ENCODE results near the gene CLEC16A.

Gene CLEC16A

DNA sequence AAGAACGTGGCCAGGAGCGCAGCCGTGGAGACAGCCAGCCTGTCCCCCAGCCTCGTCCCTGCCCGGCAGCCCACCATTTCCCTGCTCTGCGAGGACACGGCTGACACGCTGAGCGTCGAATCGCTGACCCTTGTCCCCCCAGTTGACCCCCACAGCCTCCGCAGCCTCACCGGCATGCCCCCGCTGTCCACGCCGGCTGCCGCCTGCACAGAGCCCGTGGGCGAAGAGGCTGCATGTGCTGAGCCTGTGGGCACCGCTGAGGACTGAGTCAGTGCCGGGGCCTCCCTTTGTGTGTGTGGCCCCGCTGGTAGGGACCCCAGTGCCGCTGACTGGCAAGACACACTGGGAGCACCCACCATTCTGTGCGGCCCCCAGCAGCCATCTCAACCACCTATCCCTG, 234.1 kb downstream of the CLEC16A start:
- no peak for DNase-seq (ENCODE audit: low read depth in 2 of 2)

DNA sequence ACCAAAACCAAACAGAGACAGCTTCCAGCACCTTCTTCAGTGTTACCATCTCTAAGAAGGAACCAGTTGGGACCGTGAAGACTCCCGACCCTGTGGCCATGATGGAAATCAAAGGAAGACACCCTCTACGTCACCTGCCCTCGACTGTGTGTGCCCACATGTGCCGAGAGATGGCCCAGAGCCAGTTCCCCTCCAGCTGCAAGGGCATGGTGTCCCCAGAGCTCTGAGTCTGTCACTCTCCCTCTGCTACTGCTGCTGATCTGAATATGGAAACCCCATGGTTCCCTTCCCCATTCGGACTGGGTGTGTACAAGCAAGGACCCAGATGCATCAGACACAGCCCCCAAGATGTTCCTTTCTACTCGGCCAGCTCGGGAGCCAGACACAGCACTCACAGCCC, 235.2 kb downstream of the CLEC16A start:
- DNase-seq (ENCODE audit: low read depth in 2 of 2), result no peak

DNA sequence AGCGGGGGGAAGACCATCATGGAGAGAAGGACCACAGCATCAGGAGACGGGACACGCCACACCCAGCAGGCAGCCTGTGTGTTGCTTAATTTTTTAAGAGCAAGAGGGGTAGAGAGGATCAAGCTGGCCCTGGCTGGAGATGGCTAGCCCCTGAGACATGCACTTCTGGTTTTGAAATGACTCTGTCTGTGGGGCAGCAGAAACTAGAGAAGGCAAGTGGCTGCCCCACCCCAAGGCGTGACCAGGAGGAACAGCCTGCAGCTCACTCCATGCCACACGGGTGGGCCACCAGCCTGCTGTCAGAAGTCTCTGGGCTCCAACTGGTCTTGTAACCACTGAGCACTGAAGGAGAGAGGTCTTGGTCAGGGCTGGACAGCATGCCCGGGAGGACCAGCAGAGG, 236.1 kb downstream of the CLEC16A start:
- DNase-seq (ENCODE audit: low read depth in 2 of 2), result no peak

DNA sequence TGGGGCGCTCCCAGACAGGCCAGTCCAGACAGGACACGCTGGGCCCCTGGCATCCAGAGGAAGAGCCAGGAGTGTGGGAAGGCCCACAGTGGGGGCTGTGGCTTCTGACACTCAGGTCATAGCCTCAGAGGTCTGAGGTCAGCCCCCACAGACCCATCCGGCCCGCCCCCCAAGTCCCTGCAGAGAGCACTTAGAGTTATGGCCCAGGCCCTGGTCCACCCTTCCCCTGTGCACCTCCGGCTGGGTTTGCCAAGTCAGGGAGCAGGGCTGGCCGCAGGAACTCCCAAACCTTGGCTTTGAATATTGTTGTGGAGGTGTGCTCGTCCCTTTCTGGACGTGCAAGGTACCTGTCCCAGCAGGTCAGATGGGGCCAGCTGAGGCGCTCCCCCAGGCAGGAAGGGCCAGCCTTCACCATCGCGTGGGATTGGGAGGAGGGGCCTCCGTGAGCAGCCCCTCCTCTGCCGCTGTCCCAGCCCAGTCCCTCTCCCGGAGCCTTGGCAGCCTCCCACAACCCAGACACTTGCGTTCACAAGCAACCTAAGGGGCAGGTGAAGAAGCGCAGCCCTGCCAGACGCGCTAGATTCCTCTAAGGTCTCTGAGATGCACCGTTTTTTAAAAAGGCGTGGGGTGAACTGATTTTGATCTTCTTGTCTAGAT, 237.0 kb downstream of the CLEC16A start:
- no peak for DNase-seq (ENCODE audit: low read depth in 2 of 2)

DNA sequence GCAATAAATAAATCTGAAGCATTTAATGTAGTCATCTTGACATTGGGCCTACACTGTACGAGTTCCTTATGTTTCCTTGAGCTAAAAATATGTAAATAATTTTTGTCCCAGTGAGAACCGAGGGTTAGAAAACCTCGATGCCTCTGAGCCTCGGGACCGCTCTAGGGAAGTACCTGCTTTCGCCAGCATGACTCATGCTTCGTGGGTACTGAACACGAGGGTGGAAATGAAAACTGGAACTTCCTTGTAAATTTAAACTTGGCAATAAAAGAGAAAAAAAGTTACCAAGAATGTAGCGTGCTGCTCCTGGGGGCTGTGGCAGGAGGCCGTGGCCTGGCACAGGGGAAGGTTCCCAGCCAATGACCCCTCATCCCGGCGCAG, 237.5 kb downstream of the CLEC16A start:
- DNase-seq (ENCODE audit: low read depth in 2 of 2), result peak in 1 of 2 donors; percentile 42

GRCh38 chr16:11182411-11182810, 238.0 kb downstream of the CLEC16A start:
- DNase-seq (ENCODE audit: low read depth in 2 of 2), result no peak

GRCh38 chr16:11183035-11183812, 238.9 kb downstream of the CLEC16A start:
- DNase-seq (ENCODE audit: low read depth in 2 of 2), result no peak

GRCh38 chr16:11183951-11184350, 239.6 kb downstream of the CLEC16A start:
- DNase-seq (ENCODE audit: low read depth in 2 of 2), result no peak

- DNase-seq (ENCODE audit: low read depth in 2 of 2), result no peak
Measured at GRCh38 chr16:11187522-11188023, 243.2 kb downstream of the CLEC16A start.

- no peak for DNase-seq (ENCODE audit: low read depth in 2 of 2)
Measured at GRCh38 chr16:11188801-11189740, 244.7 kb downstream of the CLEC16A start.

DNA sequence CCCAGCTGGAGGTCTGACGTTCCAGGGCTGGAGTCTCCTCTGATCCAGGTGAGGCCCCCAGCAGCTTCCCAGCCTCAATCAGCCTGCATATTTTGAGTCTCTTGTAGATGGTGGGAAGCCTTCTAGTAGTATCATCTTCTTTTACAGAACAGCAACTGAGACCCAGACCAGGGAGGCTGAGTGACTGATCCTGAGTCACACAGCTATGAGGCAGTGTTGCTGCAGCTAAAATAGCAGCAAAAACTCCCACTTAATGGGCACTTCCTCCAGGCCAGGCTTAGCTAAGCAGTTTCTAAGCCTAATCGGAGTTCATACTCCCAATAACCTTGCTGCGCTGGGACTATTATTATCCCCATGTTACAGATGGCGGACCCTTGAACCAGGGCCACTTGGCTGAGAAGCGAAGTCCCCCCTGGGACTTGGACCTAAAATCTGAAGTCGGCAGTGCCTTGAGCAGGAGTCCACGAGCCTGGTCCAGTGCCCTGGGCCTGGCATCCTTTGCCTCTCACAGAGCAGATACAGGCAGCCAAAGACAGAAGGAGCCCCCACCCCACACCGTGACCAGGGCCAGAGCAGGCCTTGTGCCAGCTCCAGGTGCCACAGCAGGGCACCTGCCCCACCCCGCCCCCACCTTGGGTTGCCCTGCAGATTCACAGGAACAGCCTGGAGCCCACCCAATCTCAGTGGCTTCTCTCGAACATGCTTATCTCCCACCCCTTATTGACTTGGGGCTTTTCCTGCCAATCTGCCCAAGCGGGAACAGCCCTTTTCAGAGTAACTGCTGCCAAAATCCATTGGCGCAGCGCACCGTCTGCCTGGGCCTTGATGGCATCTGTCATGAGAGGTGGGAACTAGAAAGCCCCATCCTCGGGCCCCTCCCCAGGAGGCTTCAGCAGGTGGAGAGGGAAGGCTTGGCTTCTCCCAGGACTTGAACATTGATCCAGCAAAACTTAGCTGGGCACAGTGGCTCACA, 246.5 kb downstream of the CLEC16A start:
- no peak for DNase-seq (ENCODE audit: low read depth in 2 of 2)

GRCh38 chr16:11191665-11192064, 247.3 kb downstream of the CLEC16A start:
- no peak for DNase-seq (ENCODE audit: low read depth in 2 of 2)

DNA sequence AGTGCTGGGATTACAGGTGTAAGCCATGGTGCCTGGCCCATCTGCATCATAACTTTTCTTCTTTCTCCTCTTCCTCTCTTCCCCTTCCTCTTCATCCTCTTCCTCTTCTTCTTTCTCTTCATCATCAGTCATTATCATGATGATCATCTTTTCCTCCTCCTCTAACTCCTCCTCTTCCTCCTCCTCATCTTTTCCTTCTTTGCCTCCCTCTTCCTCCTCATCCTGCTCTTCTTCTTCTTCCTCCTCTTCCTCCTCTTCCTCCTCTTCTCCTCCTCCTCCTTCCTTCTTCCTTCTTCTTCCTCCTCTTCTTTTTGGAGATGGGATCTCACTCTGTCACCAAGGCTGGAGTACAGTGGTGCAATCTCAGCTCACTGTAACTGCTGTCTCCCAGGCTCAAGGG, 249.1 kb downstream of the CLEC16A start:
- no peak for DNase-seq (ENCODE audit: low read depth in 2 of 2)

DNA sequence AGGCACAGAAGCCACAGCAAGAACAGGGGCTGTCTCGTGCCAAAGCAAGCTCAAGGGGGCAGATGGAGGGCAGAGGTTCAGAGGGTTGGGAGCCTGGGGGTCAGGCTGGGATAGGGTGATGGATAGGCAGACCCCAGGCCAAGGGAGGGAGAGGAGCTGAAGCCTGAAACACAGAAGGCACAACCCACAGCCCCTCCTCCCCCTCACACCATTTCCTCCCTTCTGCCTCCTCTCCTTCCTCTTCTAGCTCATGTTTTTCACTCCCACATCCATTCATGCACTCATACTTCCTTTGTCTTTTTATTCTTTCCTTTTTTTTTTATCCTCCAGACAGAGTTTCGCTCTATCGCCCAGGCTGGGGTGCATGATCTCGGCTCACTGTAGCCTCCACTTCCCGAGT, 250.5 kb downstream of the CLEC16A start:
- no peak for DNase-seq (ENCODE audit: low read depth in 2 of 2)

GRCh38 chr16:11196286-11196828, 252.0 kb downstream of the CLEC16A start:
- no peak for DNase-seq (ENCODE audit: low read depth in 2 of 2)

DNA sequence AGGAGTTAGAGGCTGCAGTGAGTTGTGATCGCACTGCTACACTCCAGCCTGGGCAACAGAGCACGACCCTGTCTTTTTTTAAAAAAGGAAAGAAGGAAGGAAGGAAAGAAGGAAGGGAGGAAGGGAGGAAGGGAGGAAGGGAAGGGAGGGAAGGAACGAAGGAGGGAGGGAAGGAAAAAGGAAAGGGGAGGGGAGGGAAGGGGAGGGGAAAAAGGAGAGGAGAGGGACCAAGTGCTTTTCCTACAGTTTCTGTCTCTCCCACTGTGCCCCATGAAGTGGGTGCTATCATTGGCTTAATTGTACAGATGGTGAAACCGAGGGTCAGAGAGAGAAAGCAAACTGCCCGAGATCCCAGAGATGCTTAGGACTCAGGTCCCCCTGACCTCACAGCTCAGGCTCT, 254.0 kb downstream of the CLEC16A start:
- DNase-seq (ENCODE audit: low read depth in 2 of 2), result no peak

- DNase-seq (ENCODE audit: low read depth in 2 of 2), result no peak
Measured at GRCh38 chr16:11198828-11199227, 254.5 kb downstream of the CLEC16A start.

- DNase-seq (ENCODE audit: low read depth in 2 of 2), result no peak
Measured at GRCh38 chr16:11200592-11200991, 256.2 kb downstream of the CLEC16A start.

GRCh38 chr16:11201498-11202259, 257.3 kb downstream of the CLEC16A start:
- no peak for DNase-seq (ENCODE audit: low read depth in 2 of 2)

Data from stimulated activated CD8-positive, alpha-beta memory T cell treated with anti-CD3 and anti-CD28 coated beads, Interleukin-2, amount 100 ng/mL, for 48 hours (primary cell).